ENCODE results near the gene MTHFD1L. TPM values are rescaled to one million over a fixed set of nuclear protein-coding genes. Genes with fewer than 3 reads are reported as not detected.

Gene MTHFD1L
- total and polyA plus RNA-seq, 8 donors: 1.8 to 16.3 (median 8.8) TPM

DNA sequence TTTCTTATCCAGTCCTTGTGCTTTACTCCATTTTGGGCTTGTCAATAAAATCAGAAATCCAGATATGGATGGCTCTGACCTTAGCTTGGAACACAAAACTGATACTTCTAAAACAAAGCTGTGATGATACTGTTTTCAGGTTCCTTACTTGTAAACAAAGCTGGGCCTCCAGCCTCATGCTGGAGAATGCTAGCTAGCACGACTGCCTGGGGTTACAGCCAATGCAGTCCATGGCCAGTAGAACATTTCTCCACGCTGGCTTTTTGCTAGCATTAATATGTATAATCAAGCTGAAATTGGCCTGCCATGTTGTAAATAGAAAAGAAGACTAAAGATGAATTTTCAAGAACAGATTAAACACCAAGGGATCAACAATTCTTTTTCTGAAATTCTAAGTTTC, 63.9 kb downstream of the MTHFD1L start:
- TF ChIP-seq, protein P1, sequence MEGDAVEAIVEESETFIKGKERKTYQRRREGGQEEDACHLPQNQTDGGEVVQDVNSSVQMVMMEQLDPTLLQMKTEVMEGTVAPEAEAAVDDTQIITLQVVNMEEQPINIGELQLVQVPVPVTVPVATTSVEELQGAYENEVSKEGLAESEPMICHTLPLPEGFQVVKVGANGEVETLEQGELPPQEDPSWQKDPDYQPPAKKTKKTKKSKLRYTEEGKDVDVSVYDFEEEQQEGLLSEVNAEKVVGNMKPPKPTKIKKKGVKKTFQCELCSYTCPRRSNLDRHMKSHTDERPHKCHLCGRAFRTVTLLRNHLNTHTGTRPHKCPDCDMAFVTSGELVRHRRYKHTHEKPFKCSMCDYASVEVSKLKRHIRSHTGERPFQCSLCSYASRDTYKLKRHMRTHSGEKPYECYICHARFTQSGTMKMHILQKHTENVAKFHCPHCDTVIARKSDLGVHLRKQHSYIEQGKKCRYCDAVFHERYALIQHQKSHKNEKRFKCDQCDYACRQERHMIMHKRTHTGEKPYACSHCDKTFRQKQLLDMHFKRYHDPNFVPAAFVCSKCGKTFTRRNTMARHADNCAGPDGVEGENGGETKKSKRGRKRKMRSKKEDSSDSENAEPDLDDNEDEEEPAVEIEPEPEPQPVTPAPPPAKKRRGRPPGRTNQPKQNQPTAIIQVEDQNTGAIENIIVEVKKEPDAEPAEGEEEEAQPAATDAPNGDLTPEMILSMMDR (IDR thresholded peaks at IDR 0.05): no peak
- TF ChIP-seq POLR2A (IDR thresholded peaks at IDR 0.05) (no peak), EP300 (IDR thresholded peaks at IDR 0.05) (no peak), POLR2AphosphoS5 (IDR thresholded peaks at IDR 0.05) (no peak)
- Histone ChIP-seq H3K36me3 (peaks cover 0 to 7% (median 0%) of the 10 kb centered on the region in 4 donors), H3K4me3 (no peak overlapping the region), H3K27me3 (no peaks in the 10 kb centered on the region), H3K9me3 (no peaks in the 10 kb centered on the region), H3K27ac (peak overlapping the region in 1 of 5 donors; percentile 10), H3K4me1 (peaks cover 0 to 11% (median 2%) of the 10 kb centered on the region in 4 donors)
- intact Hi-C loops (cut with DNase I; ENCODE audit: low total_unique reads): no loop called here
- DNase-seq: no peak
- 46 to 78% (median 67%) methylated on average over 2 of the region's 2 CpGs for WGBS, 5 donors

GRCh38 chr6:150930841-150931240, 65.3 kb downstream of the MTHFD1L start:
- no peak for TF ChIP-seq EP300 (IDR thresholded peaks at IDR 0.05)
- TF ChIP-seq POLR2AphosphoS5 (IDR thresholded peaks at IDR 0.05): no peak
- no peak for TF ChIP-seq POLR2A (IDR thresholded peaks at IDR 0.05)
- TF ChIP-seq, protein P1 (IDR thresholded peaks at IDR 0.05): no peak
- intact Hi-C loops (cut with DNase I; ENCODE audit: low total_unique reads): no loop called here
- H3K27me3 ChIP-seq: no peaks in the 10 kb centered on the region
- H3K9me3 ChIP-seq: no peaks in the 10 kb centered on the region
- WGBS, 5 donors: 59 to 77% (median 69%) methylated on average over 1 of the region's 1 CpG
- H3K36me3 ChIP-seq: peaks cover 0 to 4% (median 0%) of the 10 kb centered on the region in 4 donors
- no peak overlapping the region for H3K4me3 ChIP-seq
- no peak overlapping the region for H3K27ac ChIP-seq
- H3K4me1 ChIP-seq: peaks cover 0 to 11% (median 2%) of the 10 kb centered on the region in 4 donors
- DNase-seq: peak in 1 of 2 donors; percentile 54

DNA sequence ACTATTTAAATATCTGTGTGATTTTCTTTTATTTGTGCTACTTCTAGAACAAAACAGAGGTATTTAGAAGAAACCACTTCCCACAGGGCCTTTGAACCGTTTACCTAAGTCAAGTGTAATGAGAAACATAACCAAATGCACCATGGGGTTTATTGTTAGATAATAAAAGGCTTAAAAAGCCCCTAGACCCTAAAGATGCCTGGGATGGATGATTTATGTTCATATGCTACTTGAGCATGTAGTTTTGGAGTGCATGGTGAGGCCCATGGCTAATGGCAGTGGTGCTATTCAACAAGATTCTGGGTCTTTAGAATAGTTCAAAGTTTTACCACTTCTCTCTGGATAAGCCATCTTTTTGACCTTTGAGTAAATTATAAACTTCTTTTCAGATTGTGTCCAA, 65.9 kb downstream of the MTHFD1L start:
- peaks cover 0 to 3% (median 0%) of the 10 kb centered on the region in 4 donors for H3K36me3 ChIP-seq
- WGBS, 5 donors: 72 to 83% (median 75%) methylated on average over 1 of the region's 1 CpG
- no peaks in the 10 kb centered on the region for H3K27me3 ChIP-seq
- H3K27ac ChIP-seq: no peak overlapping the region
- H3K4me1 ChIP-seq: peaks cover 0 to 11% (median 1%) of the 10 kb centered on the region in 4 donors
- TF ChIP-seq EP300 (IDR thresholded peaks at IDR 0.05): no peak
- TF ChIP-seq, protein P1 (IDR thresholded peaks at IDR 0.05): no peak
- no peak for TF ChIP-seq POLR2A (IDR thresholded peaks at IDR 0.05)
- no peak for TF ChIP-seq POLR2AphosphoS5 (IDR thresholded peaks at IDR 0.05)
- no peaks in the 10 kb centered on the region for H3K9me3 ChIP-seq
- intact Hi-C loops (cut with DNase I; ENCODE audit: low total_unique reads): no loop called here
- no peak overlapping the region for H3K4me3 ChIP-seq
- no peak for DNase-seq

DNA sequence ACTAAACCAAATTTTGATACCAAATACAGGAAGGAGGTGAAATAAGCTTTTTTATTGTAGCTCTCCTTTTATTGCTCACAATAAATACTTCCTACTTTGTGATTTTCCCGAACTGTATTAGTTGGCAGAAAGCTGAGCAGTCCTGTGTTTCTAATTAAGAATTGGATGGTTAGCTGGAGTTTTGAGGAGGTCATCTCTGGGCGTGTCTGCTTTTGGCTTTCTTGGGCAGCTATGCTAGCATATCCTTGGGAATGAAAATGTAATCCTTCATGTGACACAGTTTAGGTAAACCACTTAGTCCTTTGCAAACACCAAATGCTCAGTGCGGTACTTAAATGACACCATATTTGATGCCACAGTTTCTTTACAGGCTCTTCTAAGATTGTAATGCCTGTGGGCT, 67.5 kb downstream of the MTHFD1L start:
- Histone ChIP-seq H3K9me3 (no peaks in the 10 kb centered on the region), H3K36me3 (peaks cover 6 to 13% (median 12%) of the 10 kb centered on the region in 4 donors), H3K27ac (no peak overlapping the region), H3K27me3 (no peaks in the 10 kb centered on the region), H3K4me3 (no peak overlapping the region), H3K4me1 (peaks cover 0 to 11% (median 0%) of the 10 kb centered on the region in 4 donors)
- TF ChIP-seq EP300 (IDR thresholded peaks at IDR 0.05): no peak
- TF ChIP-seq POLR2A (IDR thresholded peaks at IDR 0.05): no peak
- no peak for TF ChIP-seq POLR2AphosphoS5 (IDR thresholded peaks at IDR 0.05)
- TF ChIP-seq, protein P1 (IDR thresholded peaks at IDR 0.05): no peak
- WGBS, 5 donors: 73 to 87% (median 78%) methylated on average over 3 of the region's 3 CpGs
- intact Hi-C loops (cut with DNase I; ENCODE audit: low total_unique reads): no loop called here
- peak in 1 of 2 donors; percentile 53 for DNase-seq

Measured in stomach (tissue), 9 donors.